Ascending aorta (tissue), 2 donors: ENCODE measurements around the gene C14orf119. TPM values are rescaled to one million over a fixed set of nuclear protein-coding genes. Genes with fewer than 3 reads are reported as not detected.

ENCODE experiments used
- DNase-seq, 2 donors: peaks; one replicate each; pipeline ENCODE4 v3.0.0-alpha.2; 2019; ENCODE audit warnings: low spot score in 2 of 2
- H3K27ac ChIP-seq, 2 donors: fragments of 200-600 bp; sonication (generic); one replicate each; pipeline ENCODE4 v1.5.1; 2016 to 2017; ENCODE audit warnings: mild to moderate bottlenecking in 1 of 2
- H3K27me3 ChIP-seq: fragments of 200-600 bp; sonication (generic); one replicate; pipeline ENCODE4 v1.5.1; 2017
- H3K36me3 ChIP-seq, 2 donors: fragments of 200-600 bp; sonication (generic); one replicate each; pipeline ENCODE4 v1.5.1; 2016
- H3K4me1 ChIP-seq, 2 donors: fragments of 200-600 bp; sonication (generic); one replicate each; pipeline ENCODE4 v1.5.1; 2016 to 2017; ENCODE audit warnings: mild to moderate bottlenecking in 1 of 2
- H3K4me3 ChIP-seq, 2 donors: fragments of 200-600 bp; sonication (generic); one replicate each; pipeline ENCODE4 v1.5.1; 2016 to 2017; ENCODE audit warnings: mild to moderate bottlenecking in 1 of 2
- H3K9me3 ChIP-seq, 2 donors: fragments of 200-600 bp; sonication (generic); one replicate each; pipeline ENCODE4 v1.5.1; 2016
- CTCF ChIP-seq, 3 experiments: fragments of 200-600 bp in 2 of 3; fragments of 450-650 bp in 1 of 3; sonication (generic) in 2 of 3; IDR thresholded peaks; one replicate each; pipeline ENCODE4 v1.5.1; 2016 to 2019; ENCODE audit warnings: antibody characterized with exemption in 3 of 3, mild to moderate bottlenecking in 1 of 3, moderate library complexity in 1 of 3
- intact Hi-C: fragments of 100-400 bp; cut with DNase I; formaldehyde crosslinking; loops from one replicate; pipeline ENCODE4 v1.15.1; 2023
- total RNA-seq: library from RNA; depleted of rRNA; stranded (reverse); fragments of >200 nt; gene quantifications from one replicate; pipeline ENCODE4 v1.1.0, GENCODE V29; 2016

C14orf119 gene
- total RNA-seq, 1 donor from 2014 or later, result 2.2 TPM

GRCh38 chr14:23051141-23052057 lies 43.9 kb upstream of the C14orf119 start:
- no peak for TF ChIP-seq CTCF (IDR thresholded peaks at IDR 0.05)

GRCh38 chr14:23052182-23052623 lies 43.1 kb upstream of the C14orf119 start:
- no peak for DNase-seq
- Histone ChIP-seq H3K27me3 (no peaks in the 10 kb centered on the region), H3K9me3 (no peaks in the 10 kb centered on the region), H3K4me1 (peaks cover 0 to 13% of the 10 kb centered on the region in 2 donors), H3K36me3 (no peaks in the 10 kb centered on the region), H3K27ac (no peak overlapping the region), H3K4me3 (no peak overlapping the region)
- TF ChIP-seq CTCF (IDR thresholded peaks at IDR 0.05), result peak in 1 of 3 experiments; percentile 35
- intact Hi-C loops, result loop anchor here (10.0 kb wide), 1 partner anchor 497 kb away; no protein-coding TSS in a partner anchor

More at GRCh38 chr14:23051141-23052057, 43.9 kb upstream of the C14orf119 start:
- no peaks in the 10 kb centered on the region for H3K27me3 ChIP-seq
- H3K9me3 ChIP-seq, result no peaks in the 10 kb centered on the region
- intact Hi-C loops, result loop anchor here (10.0 kb wide), 1 partner anchor 497 kb away; no protein-coding TSS in a partner anchor
- H3K4me1 ChIP-seq, result peaks cover 0 to 5% of the 10 kb centered on the region in 2 donors
- H3K27ac ChIP-seq, result no peak overlapping the region
- H3K36me3 ChIP-seq, result no peaks in the 10 kb centered on the region
- no peak overlapping the region for H3K4me3 ChIP-seq
- DNase-seq, result no peak

GRCh38 chr14:23052671-23053070 lies 42.6 kb upstream of the C14orf119 start:
- Histone ChIP-seq H3K27me3 (no peaks in the 10 kb centered on the region), H3K27ac (no peak overlapping the region), H3K4me3 (no peak overlapping the region), H3K36me3 (no peaks in the 10 kb centered on the region), H3K4me1 (peaks cover under 1 to 14% of the 10 kb centered on the region in 2 donors), H3K9me3 (no peaks in the 10 kb centered on the region)
- intact Hi-C loops, result loop anchor here (10.0 kb wide), 1 partner anchor 498 kb away; no protein-coding TSS in a partner anchor
- no peak for TF ChIP-seq CTCF (IDR thresholded peaks at IDR 0.05)
- no peak for DNase-seq

GRCh38 chr14:23053426-23053825 lies 41.9 kb upstream of the C14orf119 start:
- Histone ChIP-seq H3K27me3 (no peaks in the 10 kb centered on the region), H3K4me3 (no peak overlapping the region), H3K4me1 (peaks cover 3 to 17% of the 10 kb centered on the region in 2 donors), H3K9me3 (no peaks in the 10 kb centered on the region), H3K27ac (no peak overlapping the region), H3K36me3 (peaks cover under 1 to 2% of the 10 kb centered on the region in 2 donors)
- intact Hi-C loops, result loop anchor here (10.0 kb wide), 1 partner anchor 499 kb away; no protein-coding TSS in a partner anchor
- TF ChIP-seq CTCF (IDR thresholded peaks at IDR 0.05), result no peak
- no peak for DNase-seq

GRCh38 chr14:23054000-23054811 lies 41.1 kb upstream of the C14orf119 start:
- Histone ChIP-seq H3K4me1 (peaks cover 3 to 18% of the 10 kb centered on the region in 2 donors), H3K36me3 (peaks cover 8 to 10% of the 10 kb centered on the region in 2 donors), H3K27ac (no peak overlapping the region), H3K4me3 (no peak overlapping the region), H3K27me3 (no peaks in the 10 kb centered on the region), H3K9me3 (no peaks in the 10 kb centered on the region)
- DNase-seq, result no peak
- TF ChIP-seq CTCF (IDR thresholded peaks at IDR 0.05), result peak in 2 of 3 experiments; percentile 7
- intact Hi-C loops, result loop anchor here (10.0 kb wide), 1 partner anchor 499 kb away; no protein-coding TSS in a partner anchor
